ENCODE measurements around the gene PWP2.
"Not testable (repeated sequence)": the region's sequence is repeated elsewhere in the genome, so short reads cannot be mapped to it uniquely, and the experiment has no call there.

The PWP2 gene

GRCh38 chr21:44094832-44095231 is 12.4 kb upstream of the PWP2 start:
- TF ChIP-seq Cebpa-rat (IDR thresholded peaks at IDR 0.05), result no peak
- H3K27ac ChIP-seq, result no peak overlapping the region
- H3K36me3 ChIP-seq, result peaks cover 43 to 58% (median 56%) of the 10 kb centered on the region in 11 experiments; a peak in 21 of 22 replicates
- peaks cover 0 to 25% (median 7%) of the 10 kb centered on the region in 11 experiments; a peak in 13 of 22 replicates for H4K20me1 ChIP-seq
- no peak overlapping the region for H3K4me2 ChIP-seq
- no peaks in the 10 kb centered on the region for H3K9me3 ChIP-seq (replicated peaks in 1 of 11)
- no peak overlapping the region for H3K9ac ChIP-seq
- H3K27me3 ChIP-seq, result no peaks in the 10 kb centered on the region; a peak in 1 of 22 replicates
- peaks cover 0 to 10% (median 8%) of the 10 kb centered on the region in 10 experiments; a peak in 16 of 20 replicates for H3K4me1 ChIP-seq
- no peak overlapping the region for H3K4me3 ChIP-seq

- not testable (repeated sequence) for H3K4me2 ChIP-seq, H3K9ac ChIP-seq, H3K4me3 ChIP-seq
Observed at GRCh38 chr21:44098507-44098906, 8.7 kb upstream of the PWP2 start.

GRCh38 chr21:44098964-44099363 is 8.2 kb upstream of the PWP2 start:
- not testable (repeated sequence) for H3K4me1 ChIP-seq; H3K27me3 ChIP-seq; H3K9me3 ChIP-seq (replicated peaks in 1 of 11); H3K9ac ChIP-seq; H3K27ac ChIP-seq; H3K4me3 ChIP-seq; H3K4me2 ChIP-seq; H4K20me1 ChIP-seq
- peaks cover 10 to 17% (median 15%) of the 10 kb centered on the region in 11 experiments; a peak in 21 of 22 replicates for H3K36me3 ChIP-seq

More at GRCh38 chr21:44098507-44098906, 8.7 kb upstream of the PWP2 start:
- H4K20me1 ChIP-seq; H3K4me1 ChIP-seq; H3K9me3 ChIP-seq (replicated peaks in 1 of 11); H3K27ac ChIP-seq; H3K27me3 ChIP-seq: not testable (repeated sequence)
- H3K36me3 ChIP-seq, result peaks cover 15 to 22% (median 19%) of the 10 kb centered on the region in 11 experiments; a peak in 21 of 22 replicates

- H3K9me3 ChIP-seq (replicated peaks in 1 of 11); H4K20me1 ChIP-seq; H3K4me2 ChIP-seq; H3K27ac ChIP-seq; H3K27me3 ChIP-seq; H3K36me3 ChIP-seq; H3K4me1 ChIP-seq: not testable (repeated sequence)
- peak overlapping the region in 9 of 10 experiments; percentile 37 to 61 (median 51); a peak in 10 of 20 replicates for H3K4me3 ChIP-seq
- 0 out of 22 replicates have a peak overlapping the region, but pooled peaks of 1 of the 11 experiments have one; percentile 58 for H3K9ac ChIP-seq
Observed at GRCh38 chr21:44107589-44107988, 390 bp downstream of the PWP2 start.

GRCh38 chr21:44113702-44114371 is 6.6 kb downstream of the PWP2 start:
- H4K20me1 ChIP-seq; H3K9me3 ChIP-seq (replicated peaks in 1 of 11); H3K36me3 ChIP-seq; H3K27me3 ChIP-seq; H3K4me1 ChIP-seq; H3K9ac ChIP-seq; H3K4me3 ChIP-seq; H3K27ac ChIP-seq; H3K4me2 ChIP-seq: not testable (repeated sequence)

- H3K4me2 ChIP-seq; H4K20me1 ChIP-seq; H3K27me3 ChIP-seq; H3K9me3 ChIP-seq (replicated peaks in 1 of 11); H3K27ac ChIP-seq; H3K9ac ChIP-seq; H3K4me3 ChIP-seq; H3K4me1 ChIP-seq; H3K36me3 ChIP-seq: not testable (repeated sequence)
Observed at GRCh38 chr21:44122131-44122530, 14.9 kb downstream of the PWP2 start.

- not testable (repeated sequence) for H3K27me3 ChIP-seq; H3K4me2 ChIP-seq; H4K20me1 ChIP-seq; H3K27ac ChIP-seq; H3K9ac ChIP-seq; H3K4me1 ChIP-seq; H3K36me3 ChIP-seq; H3K9me3 ChIP-seq (replicated peaks in 1 of 11); H3K4me3 ChIP-seq
Observed at GRCh38 chr21:44127827-44128226, 20.6 kb downstream of the PWP2 start.

GRCh38 chr21:44133715-44134057 is 26.5 kb downstream of the PWP2 start:
- H4K20me1 ChIP-seq; H3K9me3 ChIP-seq (replicated peaks in 1 of 11); H3K36me3 ChIP-seq; H3K9ac ChIP-seq; H3K4me3 ChIP-seq; H3K4me1 ChIP-seq; H3K4me2 ChIP-seq; H3K27me3 ChIP-seq; H3K27ac ChIP-seq: not testable (repeated sequence)

- not testable (repeated sequence) for H3K4me2 ChIP-seq; H3K9ac ChIP-seq; H4K20me1 ChIP-seq; H3K4me1 ChIP-seq; H3K27ac ChIP-seq; H3K27me3 ChIP-seq; H3K36me3 ChIP-seq; H3K4me3 ChIP-seq; H3K9me3 ChIP-seq (replicated peaks in 1 of 11)
Observed at GRCh38 chr21:44134732-44135131, 27.5 kb downstream of the PWP2 start.

GRCh38 chr21:44138039-44138438 is 30.8 kb downstream of the PWP2 start:
- H3K36me3 ChIP-seq; H3K27me3 ChIP-seq; H4K20me1 ChIP-seq; H3K9me3 ChIP-seq (replicated peaks in 1 of 11); H3K4me1 ChIP-seq; H3K4me3 ChIP-seq; H3K9ac ChIP-seq; H3K27ac ChIP-seq; H3K4me2 ChIP-seq: not testable (repeated sequence)

GRCh38 chr21:44139787-44140551 is 32.8 kb downstream of the PWP2 start:
- H4K20me1 ChIP-seq; H3K4me1 ChIP-seq; H3K4me3 ChIP-seq; H3K27me3 ChIP-seq; H3K36me3 ChIP-seq; H3K9me3 ChIP-seq (replicated peaks in 1 of 11): not testable (repeated sequence)
- Histone ChIP-seq H3K4me2 (peak overlapping the region in 2 of 11 experiments; percentile 39 to 55; a peak in 2 of 22 replicates), H3K27ac (peak overlapping the region in 10 of 11 experiments; percentile 60 to 80 (median 76); a peak in 20 of 22 replicates), H3K9ac (peak overlapping the region in 9 of 11 experiments; percentile 50 to 73 (median 65); a peak in 13 of 22 replicates)

- H3K36me3 ChIP-seq; H3K4me1 ChIP-seq; H4K20me1 ChIP-seq; H3K9me3 ChIP-seq (replicated peaks in 1 of 11); H3K9ac ChIP-seq; H3K4me3 ChIP-seq; H3K27ac ChIP-seq; H3K27me3 ChIP-seq; H3K4me2 ChIP-seq: not testable (repeated sequence)
Observed at GRCh38 chr21:44140552-44140932, 33.3 kb downstream of the PWP2 start.

- not testable (repeated sequence) for H3K9ac ChIP-seq; H3K9me3 ChIP-seq (replicated peaks in 1 of 11); H3K4me3 ChIP-seq; H3K4me1 ChIP-seq; H3K27me3 ChIP-seq; H3K27ac ChIP-seq; H3K4me2 ChIP-seq; H3K36me3 ChIP-seq; H4K20me1 ChIP-seq
Observed at GRCh38 chr21:44142470-44142869, 35.3 kb downstream of the PWP2 start.

GRCh38 chr21:44143380-44143779 is 36.2 kb downstream of the PWP2 start:
- not testable (repeated sequence) for H3K4me3 ChIP-seq; H3K27ac ChIP-seq; H3K27me3 ChIP-seq; H3K4me2 ChIP-seq; H4K20me1 ChIP-seq; H3K9ac ChIP-seq; H3K4me1 ChIP-seq; H3K9me3 ChIP-seq (replicated peaks in 1 of 11); H3K36me3 ChIP-seq
